K562 (cell line): ENCODE measurements around the gene LAMTOR5. TPM values are rescaled to one million over a fixed set of nuclear protein-coding genes. Genes with fewer than 3 reads are reported as not detected.
A peak's percentile ranks its signal among the peaks of the same experiment; 100 is the strongest.

Source experiments
- BRCA1 ChIP-seq, 2 experiments: fragments of 450-650 bp in 1 of 2; sonication (generic) in 1 of 2; formaldehyde crosslinking in 1 of 2; IDR thresholded peaks; 2 replicates each; pipeline versions ENCODE4 v1.5.0 to v1.6.1; 2017 to 2020; ENCODE audit warnings: mild to moderate bottlenecking in 1 of 2, missing genetic modification reagents in 1 of 2
- DIDO1 ChIP-seq: fragments of 450-650 bp; IDR thresholded peaks from 2 replicates; pipeline ENCODE4 v1.6.1; 2016; ENCODE audit warnings: low read depth, missing biosample characterization, missing genetic modification characterization
- DPF2 ChIP-seq: fragments of 450-650 bp; IDR thresholded peaks from 2 replicates; pipeline ENCODE4 v1.6.1; 2016
- KLF13 ChIP-seq: fragments of 450-650 bp; IDR thresholded peaks from 2 replicates; pipeline ENCODE4 v1.6.1; 2016; ENCODE audit warnings: missing genetic modification characterization, low read depth, mild to moderate bottlenecking, missing compliant biosample characterization, moderate library complexity, borderline replicate concordance
- MAZ ChIP-seq, 2 experiments: fragments of 450-650 bp in 1 of 2; sonication (generic) in 1 of 2; formaldehyde crosslinking; IDR thresholded peaks in 1 of 2; conservative IDR thresholded peaks in 1 of 2; 2 replicates each; pipeline versions ENCODE4 v1.4.0 to v1.5.0; 2020; ENCODE audit warnings: mild to moderate bottlenecking in 1 of 2, missing genetic modification reagents in 1 of 2
- MEF2A ChIP-seq: IDR thresholded peaks from 2 replicates; pipeline ENCODE4 v1.6.1; 2011; ENCODE audit warnings: low read depth, mild to moderate bottlenecking, low read length, moderate library complexity; ENCODE audit not compliant: control insufficient read depth
- NR1H2 ChIP-seq: sonication (generic); formaldehyde crosslinking; IDR thresholded peaks from 2 replicates; pipeline ENCODE4 v1.4.0; 2020; ENCODE audit warnings: mild to moderate bottlenecking, missing genetic modification reagents
- RFX5 ChIP-seq: IDR thresholded peaks from 2 replicates; pipeline ENCODE4 v1.6.1; 2011; ENCODE audit warnings: low read depth, mild to moderate bottlenecking, improper control_type of control experiment, low read length
- SMC3 ChIP-seq: conservative IDR thresholded peaks from 2 replicates; pipeline ENCODE4 v1.6.1; 2011; ENCODE audit warnings: low read depth, low read length, improper control_type of control experiment; ENCODE audit not compliant: insufficient read depth
- STAG1 ChIP-seq: sonication (generic); formaldehyde crosslinking; IDR thresholded peaks from 2 replicates; pipeline ENCODE4 v1.5.0; 2020; ENCODE audit warnings: missing genetic modification reagents, borderline replicate concordance
- TEAD4 ChIP-seq, 2 experiments: sonication (generic) in 1 of 2; formaldehyde crosslinking in 1 of 2; IDR thresholded peaks; 2 replicates each; pipeline versions ENCODE4 v1.6.1 to v1.8.0; 2012 to 2022; ENCODE audit warnings: borderline replicate concordance in 1 of 2, inconsistent platforms in 1 of 2, low read length in 1 of 2, mild to moderate bottlenecking in 1 of 2, missing genetic modification reagents in 1 of 2
- ZBTB43 ChIP-seq: sonication (generic); formaldehyde crosslinking; IDR thresholded peaks from 2 replicates; pipeline ENCODE4 v1.8.0; 2023; ENCODE audit warnings: mild to moderate bottlenecking, missing genetic modification reagents
- polyA plus RNA-seq, 8 experiments: library from polyadenylated mRNA; depleted of rRNA in 4 of 8; stranded (reverse) in 5 of 8; unstranded in 3 of 8; fragments of >200 nt; fragmentation: Nextera tagmentation in 2 of 8; fragmentation: Illumina TruSeq in 1 of 8; extraction: Ambion mirVana in 2 of 8; extraction: Trizol in 1 of 8; gene quantifications; 2 replicates each; pipeline versions ENCODE4 v1.2.1 to v1.2.3, GENCODE V29; 2011 to 2014; ENCODE audit warnings: inconsistent platforms in 1 of 8, missing spikeins in 1 of 8
- total RNA-seq, 7 experiments: library from RNA; depleted of rRNA in 6 of 7; stranded (reverse); fragments of >200 nt in 6 of 7; fragmentation: Illumina TruSeq in 2 of 7; extraction: Trizol in 2 of 7; gene quantifications; 2 replicates each; pipeline versions ENCODE4 v1.2.1 to v1.2.3, GENCODE V29; 2011 to 2021; ENCODE audit warnings: low replicate concordance in 1 of 7
- TF ChIP-seq, protein P1 (sequence below): fragments of 250-450 bp; sonication (Bioruptor Pico); IDR thresholded peaks from 2 replicates; pipeline ENCODE4 v1.4.0; 2020; ENCODE audit warnings: mild to moderate bottlenecking, moderate library complexity
- TF ChIP-seq, protein P2 (sequence below): fragments of 450-650 bp; formaldehyde crosslinking; IDR thresholded peaks from 2 replicates; pipeline ENCODE4 v1.4.0; 2020; ENCODE audit warnings: mild to moderate bottlenecking, moderate library complexity

Gene LAMTOR5
- total and polyA plus RNA-seq, 9 of the 15 experiments (the other 6 are each of a cell fraction or from before 2014, with no cell fraction given), result 118 to 712 (median 241) TPM

DNA sequence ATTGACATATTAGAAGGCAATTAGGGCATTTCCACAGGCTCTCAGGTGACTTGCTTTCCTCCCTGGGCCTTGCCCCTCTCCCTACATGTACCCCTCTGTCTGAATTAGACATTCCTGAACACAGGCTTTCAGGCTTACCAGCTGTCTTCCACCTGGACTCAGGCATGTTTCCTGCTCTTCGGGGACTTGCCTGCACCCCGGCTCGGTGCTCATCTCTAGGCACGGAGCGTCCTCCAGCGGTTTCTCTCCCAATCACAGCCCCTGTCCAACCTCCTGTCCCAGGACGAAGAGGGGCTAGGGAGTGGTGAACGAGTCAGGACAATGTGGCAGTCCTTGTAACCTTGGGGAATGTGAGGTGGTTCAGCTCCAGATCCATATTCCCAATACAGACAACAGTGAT lies 47.7 kb upstream of the LAMTOR5 start (continued):
- TF ChIP-seq SMC3, result peak; percentile 93
- peak; percentile 30 to 52; a peak in 1 of 4 replicates for TF ChIP-seq MAZ (CRISPR knock-in tag; conservative IDR thresholded peaks at IDR 0.05 in 1 of 2, IDR thresholded peaks at IDR 0.05 in 1 of 2)
- no peak for TF ChIP-seq TEAD4 (IDR thresholded peaks at IDR 0.05; ENCODE audit: low read length)
- TF ChIP-seq TEAD4 (CRISPR knock-in tag; IDR thresholded peaks at IDR 0.05; ENCODE audit: borderline replicate concordance), result no peak
- no peak for TF ChIP-seq RFX5
- TF ChIP-seq NR1H2 (CRISPR knock-in tag), result no peak
- TF ChIP-seq BRCA1 (IDR thresholded peaks at IDR 0.05), result no peak
- no peak for TF ChIP-seq BRCA1 (CRISPR knock-in tag; IDR thresholded peaks at IDR 0.05)
- peak; percentile 89 for TF ChIP-seq STAG1 (CRISPR knock-in tag)
- TF ChIP-seq, protein P1, sequence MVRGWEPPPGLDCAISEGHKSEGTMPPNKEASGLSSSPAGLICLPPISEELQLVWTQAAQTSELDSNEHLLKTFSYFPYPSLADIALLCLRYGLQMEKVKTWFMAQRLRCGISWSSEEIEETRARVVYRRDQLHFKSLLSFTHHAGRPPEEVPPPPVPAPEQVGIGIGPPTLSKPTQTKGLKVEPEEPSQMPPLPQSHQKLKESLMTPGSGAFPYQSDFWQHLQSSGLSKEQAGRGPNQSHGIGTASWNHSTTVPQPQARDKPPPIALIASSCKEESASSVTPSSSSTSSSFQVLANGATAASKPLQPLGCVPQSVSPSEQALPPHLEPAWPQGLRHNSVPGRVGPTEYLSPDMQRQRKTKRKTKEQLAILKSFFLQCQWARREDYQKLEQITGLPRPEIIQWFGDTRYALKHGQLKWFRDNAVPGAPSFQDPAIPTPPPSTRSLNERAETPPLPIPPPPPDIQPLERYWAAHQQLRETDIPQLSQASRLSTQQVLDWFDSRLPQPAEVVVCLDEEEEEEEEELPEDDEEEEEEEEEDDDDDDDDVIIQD, result no peak
- TF ChIP-seq DPF2, result no peak
- TF ChIP-seq ZBTB43, result no peak
- TF ChIP-seq KLF13 (tag), result no peak
- TF ChIP-seq, protein P2, sequence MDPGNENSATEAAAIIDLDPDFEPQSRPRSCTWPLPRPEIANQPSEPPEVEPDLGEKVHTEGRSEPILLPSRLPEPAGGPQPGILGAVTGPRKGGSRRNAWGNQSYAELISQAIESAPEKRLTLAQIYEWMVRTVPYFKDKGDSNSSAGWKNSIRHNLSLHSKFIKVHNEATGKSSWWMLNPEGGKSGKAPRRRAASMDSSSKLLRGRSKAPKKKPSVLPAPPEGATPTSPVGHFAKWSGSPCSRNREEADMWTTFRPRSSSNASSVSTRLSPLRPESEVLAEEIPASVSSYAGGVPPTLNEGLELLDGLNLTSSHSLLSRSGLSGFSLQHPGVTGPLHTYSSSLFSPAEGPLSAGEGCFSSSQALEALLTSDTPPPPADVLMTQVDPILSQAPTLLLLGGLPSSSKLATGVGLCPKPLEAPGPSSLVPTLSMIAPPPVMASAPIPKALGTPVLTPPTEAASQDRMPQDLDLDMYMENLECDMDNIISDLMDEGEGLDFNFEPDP (CRISPR knock-in tag), result no peak
- no peak for TF ChIP-seq MEF2A
- no peak for TF ChIP-seq DIDO1 (tag)
